GM12864 (cell line): ENCODE results near the gene TMEM63C.

Experiments used
- DNase-seq: peaks from one replicate; pipeline ENCODE4 v3.0.0-alpha.2; 2011; ENCODE audit warnings: low read depth
- H3K4me3 ChIP-seq: 2 replicates; pipeline ENCODE4 v1.5.1; 2011; ENCODE audit warnings: mild to moderate bottlenecking, low read depth, low read length, control low read depth
- CTCF ChIP-seq: IDR thresholded peaks from 2 replicates; pipeline ENCODE4 v1.5.1; 2011; ENCODE audit warnings: low read depth, mild to moderate bottlenecking, moderate library complexity, low read length, control low read depth, inconsistent platforms; ENCODE audit errors: missing control alignments

Gene TMEM63C

GRCh38 chr14:77273796-77274195 is 92.2 kb downstream of the TMEM63C start:
- no peak for TF ChIP-seq CTCF
- DNase-seq, result no peak
- no peak overlapping the region for H3K4me3 ChIP-seq

GRCh38 chr14:77275041-77275580 is 93.5 kb downstream of the TMEM63C start:
- H3K4me3 ChIP-seq, result no peak overlapping the region
- TF ChIP-seq CTCF, result no peak
- no peak for DNase-seq

- TF ChIP-seq CTCF, result no peak
These were observed 94.0 kb downstream of the TMEM63C start for GRCh38 chr14:77275601-77276017.

GRCh38 chr14:77276295-77276935 is 94.8 kb downstream of the TMEM63C start:
- no peak for DNase-seq
- no peak for TF ChIP-seq CTCF
- no peak overlapping the region for H3K4me3 ChIP-seq

More at GRCh38 chr14:77275601-77276017, 94.0 kb downstream of the TMEM63C start:
- DNase-seq, result no peak
- H3K4me3 ChIP-seq, result no peak overlapping the region

- DNase-seq, result no peak
- no peak overlapping the region for H3K4me3 ChIP-seq
- no peak for TF ChIP-seq CTCF
These were observed 95.4 kb downstream of the TMEM63C start for GRCh38 chr14:77276959-77277358.

- no peak overlapping the region for H3K4me3 ChIP-seq
- TF ChIP-seq CTCF, result no peak
- DNase-seq, result no peak
These were observed 97.0 kb downstream of the TMEM63C start for GRCh38 chr14:77278461-77279230.
